GM12874 (cell line): ENCODE results near the gene OR56B1.

Source experiments
- CTCF ChIP-seq: IDR thresholded peaks from 2 replicates; pipeline ENCODE4 v1.5.1; 2011; ENCODE audit warnings: low read depth, mild to moderate bottlenecking, control low read depth, low read length, moderate library complexity; ENCODE audit not compliant: insufficient read depth

OR56B1 gene

GRCh38 chr11:5695580-5695979 lies 40.7 kb upstream of the OR56B1 start:
- no peak for TF ChIP-seq CTCF

DNA sequence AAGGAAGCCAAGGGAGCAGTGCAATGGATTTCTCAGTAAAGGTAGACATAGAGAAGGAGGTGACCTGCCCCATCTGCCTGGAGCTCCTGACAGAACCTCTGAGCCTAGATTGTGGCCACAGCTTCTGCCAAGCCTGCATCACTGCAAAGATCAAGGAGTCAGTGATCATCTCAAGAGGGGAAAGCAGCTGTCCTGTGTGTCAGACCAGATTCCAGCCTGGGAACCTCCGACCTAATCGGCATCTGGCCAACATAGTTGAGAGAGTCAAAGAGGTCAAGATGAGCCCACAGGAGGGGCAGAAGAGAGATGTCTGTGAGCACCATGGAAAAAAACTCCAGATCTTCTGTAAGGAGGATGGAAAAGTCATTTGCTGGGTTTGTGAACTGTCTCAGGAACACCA lies 40.0 kb upstream of the OR56B1 start:
- no peak for TF ChIP-seq CTCF

DNA sequence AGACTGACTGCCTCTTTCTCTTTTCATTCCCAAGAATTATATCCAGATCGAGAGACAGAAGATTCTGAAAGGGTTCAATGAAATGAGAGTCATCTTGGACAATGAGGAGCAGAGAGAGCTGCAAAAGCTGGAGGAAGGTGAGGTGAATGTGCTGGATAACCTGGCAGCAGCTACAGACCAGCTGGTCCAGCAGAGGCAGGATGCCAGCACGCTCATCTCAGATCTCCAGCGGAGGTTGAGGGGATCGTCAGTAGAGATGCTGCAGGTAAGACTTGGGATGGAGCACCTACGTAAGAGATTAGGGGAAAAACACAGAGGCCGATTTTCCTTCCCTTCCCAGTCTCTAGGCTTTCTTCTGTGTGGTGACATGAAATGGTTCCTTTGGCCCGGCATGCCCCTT lies 38.0 kb upstream of the OR56B1 start:
- TF ChIP-seq CTCF: no peak

DNA sequence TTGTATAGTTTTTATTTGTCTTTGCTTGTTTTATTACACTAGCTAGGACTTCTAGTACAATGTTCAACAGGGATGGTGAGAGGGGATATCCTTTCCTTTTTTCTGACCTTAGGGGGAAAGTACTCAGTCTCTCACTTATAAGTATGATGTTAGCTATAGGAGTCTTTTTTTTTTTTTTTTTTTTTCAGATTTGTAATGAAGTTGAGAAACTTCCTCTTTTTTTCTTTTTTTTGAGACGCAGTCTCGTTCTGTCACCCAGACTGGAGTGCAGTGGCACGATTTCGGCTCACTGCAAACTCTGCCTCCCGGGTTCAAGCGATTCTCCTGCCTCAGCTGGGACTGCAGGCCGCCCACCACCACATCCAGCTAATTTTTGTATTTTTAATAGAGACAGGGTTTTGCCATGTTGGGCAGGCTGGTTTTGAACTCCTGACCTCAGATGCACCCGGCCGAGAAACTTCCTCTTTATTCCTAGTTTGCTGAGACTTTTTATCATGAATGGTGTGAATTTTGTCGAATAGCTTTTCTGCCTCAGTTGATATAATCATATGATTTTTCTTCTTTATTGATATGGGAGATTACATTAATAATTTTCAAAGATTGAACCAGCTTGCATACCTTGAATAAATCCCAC lies 35.7 kb upstream of the OR56B1 start:
- no peak for TF ChIP-seq CTCF

- no peak for TF ChIP-seq CTCF
Observed at GRCh38 chr11:5701055-5701577, 35.1 kb upstream of the OR56B1 start.

GRCh38 chr11:5703741-5704536 lies 32.3 kb upstream of the OR56B1 start:
- no peak for TF ChIP-seq CTCF

DNA sequence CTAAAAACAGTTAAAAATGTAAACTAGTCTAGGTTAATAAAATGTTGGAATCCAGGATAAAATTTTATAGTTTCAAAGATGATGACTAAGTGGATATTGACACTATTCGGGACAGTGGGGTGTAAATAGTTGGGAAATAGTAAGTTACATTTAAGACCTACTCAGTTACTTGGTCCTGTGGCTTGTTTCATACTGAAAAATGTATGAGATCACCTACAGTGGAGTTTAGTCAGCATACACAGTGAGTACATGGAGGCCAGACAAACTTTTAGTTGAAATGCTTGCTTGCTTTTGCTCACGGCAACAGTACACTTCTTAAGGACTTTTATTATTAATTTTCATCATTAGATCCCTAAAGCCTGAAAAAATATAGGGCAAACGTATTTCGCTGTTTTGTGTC lies 30.6 kb upstream of the OR56B1 start:
- no peak for TF ChIP-seq CTCF
